ENCODE measurements around the gene TBC1D10B. TPM values are rescaled to one million over a fixed set of nuclear protein-coding genes. Genes with fewer than 3 reads are reported as not detected.

The TBC1D10B gene
- total and polyA plus RNA-seq, 2 of the 8 experiments (the other 6 are each of a cell fraction or from before 2014, with no cell fraction given), result 15.4 to 28.6 TPM

GRCh38 chr16:30417529-30418349 is 47.4 kb upstream of the TBC1D10B start (continued):
- TF ChIP-seq SRF (IDR thresholded peaks at IDR 0.05; ENCODE audit: low read depth, low read length), result no peak
- TF ChIP-seq ASH2L (IDR thresholded peaks at IDR 0.05; ENCODE audit: low read length), result no peak
- TF ChIP-seq MAX (IDR thresholded peaks at IDR 0.05), result peak; percentile 96
- no peak for TF ChIP-seq ATF2 (IDR thresholded peaks at IDR 0.05; ENCODE audit: low read length)
- TF ChIP-seq SIX5 (IDR thresholded peaks at IDR 0.05; ENCODE audit: low read depth, low read length), result no peak
- no peak for TF ChIP-seq EZH2 (IDR thresholded peaks at IDR 0.05; ENCODE audit: low read depth, low read length, severe bottlenecking)
- TF ChIP-seq KDM4A (IDR thresholded peaks at IDR 0.05; ENCODE audit: low read depth, low read length, severe bottlenecking), result peak; percentile 31
- peak; percentile 16 to 29; a peak in 2 of 4 replicates for TF ChIP-seq RAD21 (IDR thresholded peaks at IDR 0.05 in 1 of 2, conservative IDR thresholded peaks at IDR 0.05 in 1 of 2; ENCODE audit: low read depth in 2 of 2, low read length in 2 of 2)
- TF ChIP-seq TBP (IDR thresholded peaks at IDR 0.05; ENCODE audit: low read depth, low read length), result peak; percentile 36; the same call in 1 of the 2 replicates
- no peak for TF ChIP-seq HDAC2 (IDR thresholded peaks at IDR 0.05; ENCODE audit: borderline replicate concordance in 1 of 2, low read depth in 2 of 2, low read length in 2 of 2)
